GM19240 (cell line): ENCODE data around the gene GRIN3B.
"Not testable (repeated sequence)": the region's sequence is repeated elsewhere in the genome, so short reads cannot be mapped to it uniquely, and the experiment has no call there.

ENCODE experiments used
- DNase-seq: peaks from one replicate; pipeline ENCODE4 v3.0.0; 2011; ENCODE audit warnings: low spot score; ENCODE audit not compliant: insufficient read length

GRIN3B gene

GRCh38 chr19:1018932-1019615 is 18.9 kb downstream of the GRIN3B start:
- DNase-seq: no peak

GRCh38 chr19:1019616-1019961 is 19.4 kb downstream of the GRIN3B start:
- DNase-seq: no peak

GRCh38 chr19:1019980-1020867 is 20.0 kb downstream of the GRIN3B start:
- no peak for DNase-seq

- peak; percentile 99 for DNase-seq
These were observed 20.7 kb downstream of the GRIN3B start, which contains the start of gene TMEM259 for GRCh38 chr19:1020868-1021425. TSS of gene TMEM259 (minus strand) at chr19:1021123. CDS start at chr19:1020996, 127 bp downstream.

GRCh38 chr19:1023883-1024188 is 23.6 kb downstream of the GRIN3B start:
- not testable (repeated sequence) for DNase-seq

- DNase-seq: not testable (repeated sequence)
These were observed 24.9 kb downstream of the GRIN3B start for GRCh38 chr19:1025080-1025479.

GRCh38 chr19:1025960-1026782 is 26.0 kb downstream of the GRIN3B start, which contains the start of gene CNN2:
TSS of gene CNN2 (plus strand) at chr19:1026608. CDS start at chr19:1026662, 54 bp downstream.
- no peak for DNase-seq

GRCh38 chr19:1026783-1027649 is 26.8 kb downstream of the GRIN3B start:
- peak; percentile 14 for DNase-seq

- peak; percentile 18 for DNase-seq
These were observed 27.4 kb downstream of the GRIN3B start for GRCh38 chr19:1027650-1028061.

- peak; percentile 53 for DNase-seq
These were observed 28.1 kb downstream of the GRIN3B start for GRCh38 chr19:1028062-1028926.

GRCh38 chr19:1032264-1032867 is 32.1 kb downstream of the GRIN3B start:
- no peak for DNase-seq

GRCh38 chr19:1035998-1036621 is 35.9 kb downstream of the GRIN3B start:
- DNase-seq: no peak

GRCh38 chr19:1037621-1038064 is 37.4 kb downstream of the GRIN3B start:
- DNase-seq: no peak

- DNase-seq: no peak
These were observed 38.9 kb downstream of the GRIN3B start for GRCh38 chr19:1038978-1039645.

GRCh38 chr19:1039646-1040475 is 39.6 kb downstream of the GRIN3B start, which contains the start of gene ABCA7:
TSS of gene ABCA7 (plus strand) at chr19:1040107. CDS start at chr19:1041362, 1,255 bp downstream.
- peak; percentile 92 for DNase-seq

GRCh38 chr19:1040476-1041271 is 40.5 kb downstream of the GRIN3B start:
- peak; percentile 99 for DNase-seq
